Activated CD4-positive, alpha-beta T cell treated with anti-CD3 and anti-CD28 coated beads, Interleukin-2, amount 50 U/mL, for 48 hours (primary cell): ENCODE measurements around the gene TAL2.
"Not testable (repeated sequence)": the region's sequence is repeated elsewhere in the genome, so short reads cannot be mapped to it uniquely, and the experiment has no call there.

ENCODE experiments used
- DNase-seq, 2 experiments: peaks; one replicate each; pipeline ENCODE4 v3.0.0-alpha.2; 2020

Gene TAL2

DNA sequence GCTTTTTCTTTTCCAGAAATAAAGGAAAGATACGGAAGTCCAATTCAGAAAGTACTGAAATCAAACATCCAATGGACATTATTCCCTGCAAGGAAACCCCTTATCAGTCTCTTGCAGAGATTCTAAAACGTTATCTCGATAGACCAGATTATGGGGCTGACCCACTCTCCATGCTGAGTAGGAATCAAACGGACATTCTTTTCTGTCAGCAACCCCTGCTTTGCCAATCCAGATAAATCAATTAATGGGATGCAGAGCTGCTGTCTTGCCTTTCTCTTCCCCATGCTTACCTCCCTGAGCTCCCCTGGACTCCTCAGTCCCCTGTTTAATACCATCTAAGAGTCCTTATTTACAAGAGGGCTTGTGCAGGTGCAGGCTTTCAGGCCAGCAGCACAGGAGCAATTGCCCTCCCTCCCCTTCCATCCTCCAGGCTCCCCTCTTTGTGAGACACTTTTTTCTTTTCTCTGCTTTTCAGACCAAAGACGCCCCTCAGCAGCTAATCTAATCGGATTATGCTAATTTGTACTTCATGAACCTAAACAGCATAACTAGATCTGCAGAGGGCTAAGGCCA, 14.2 kb downstream of the TAL2 start:
- no peak for DNase-seq

DNA sequence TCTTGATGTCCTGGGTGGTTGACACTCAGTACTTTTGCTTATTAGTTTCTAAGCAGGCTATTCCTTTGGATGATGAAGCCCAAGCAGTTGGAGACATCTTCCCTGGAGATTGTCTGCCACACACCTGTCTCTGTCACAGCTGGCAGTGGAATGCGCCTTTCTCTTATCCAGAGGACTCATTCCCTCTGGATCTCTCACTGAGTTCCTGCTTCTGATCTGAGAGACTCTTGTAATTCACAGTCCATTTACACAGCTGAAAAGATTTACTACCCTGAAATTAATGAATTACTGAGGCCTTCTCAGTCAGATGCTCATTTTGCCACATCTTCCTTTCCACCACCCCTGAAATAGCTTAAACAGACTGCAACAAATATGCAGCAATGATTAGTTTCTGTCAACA, 15.9 kb downstream of the TAL2 start:
- DNase-seq: no peak

DNA sequence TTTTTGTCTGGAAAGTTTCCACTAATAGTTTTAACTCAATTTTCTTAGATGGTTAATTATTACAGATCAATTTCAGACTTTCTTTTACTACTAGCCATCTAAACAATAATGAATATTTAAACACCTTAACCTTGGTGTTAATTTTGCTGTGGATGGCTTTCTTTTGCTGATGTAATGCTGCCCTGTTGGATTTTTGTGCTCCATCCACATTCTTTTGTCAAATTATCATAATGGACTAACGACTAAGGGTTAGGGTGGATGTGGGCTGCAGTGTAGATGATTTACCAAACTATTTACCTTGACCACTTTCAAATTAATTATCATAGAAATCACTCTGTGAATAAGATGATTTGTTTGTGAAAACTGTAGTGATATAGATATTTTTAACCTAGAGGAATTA, 16.5 kb downstream of the TAL2 start:
- no peak for DNase-seq

DNA sequence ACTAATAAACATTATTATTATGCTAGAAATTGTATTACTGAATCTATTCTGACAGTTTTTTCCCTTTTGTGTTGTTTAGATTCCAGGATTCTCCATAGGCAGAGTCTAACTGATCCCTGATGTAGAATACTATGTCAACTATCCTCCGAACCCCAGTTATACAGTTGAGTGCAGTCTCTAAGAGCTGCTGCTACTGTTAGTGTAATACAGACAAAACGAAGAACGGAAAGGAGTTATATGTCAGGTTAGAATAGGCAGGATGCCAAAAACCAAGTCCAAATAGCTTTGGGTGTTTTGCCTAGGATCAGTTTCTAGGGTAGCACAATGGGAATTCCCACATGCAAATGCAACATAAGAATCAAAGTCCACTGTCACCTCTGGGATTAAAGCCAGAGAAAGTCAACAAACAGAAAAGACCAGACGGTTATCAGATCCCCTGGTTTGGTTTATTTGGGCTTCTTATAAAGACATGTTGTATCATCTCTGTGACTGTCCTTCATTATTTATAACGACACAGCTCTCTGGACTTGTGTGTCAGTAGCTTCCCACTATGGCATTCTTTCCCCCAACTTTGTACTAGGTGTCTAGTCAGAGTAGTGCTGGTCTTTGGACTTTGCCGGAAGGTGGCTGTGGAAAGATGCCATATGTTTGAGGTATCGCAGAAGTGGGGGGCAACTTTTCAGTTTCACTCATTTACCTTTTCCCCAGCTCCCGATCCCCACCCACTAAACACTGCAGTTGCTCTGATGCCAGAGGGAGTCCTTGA, 17.2 kb downstream of the TAL2 start:
- no peak for DNase-seq

DNA sequence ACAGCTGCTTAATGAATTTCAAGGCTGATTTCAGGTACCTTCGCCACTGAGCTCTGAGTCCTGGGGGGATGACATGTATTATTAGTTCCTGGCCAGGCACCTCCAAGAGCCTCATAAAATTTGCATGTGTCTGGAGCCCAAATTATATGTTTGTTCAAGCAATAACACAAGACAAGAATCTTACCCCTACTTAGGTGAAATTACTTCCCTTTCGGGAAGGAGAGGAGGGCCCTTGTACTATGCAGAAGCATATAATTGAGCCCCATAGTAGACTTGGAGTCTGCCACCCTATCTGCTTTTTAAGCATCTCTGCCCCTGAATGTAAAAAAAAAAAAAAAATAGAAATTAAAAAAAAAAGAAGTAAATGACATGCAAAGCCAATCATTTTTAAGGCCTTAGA, 19.1 kb downstream of the TAL2 start:
- no peak for DNase-seq

DNA sequence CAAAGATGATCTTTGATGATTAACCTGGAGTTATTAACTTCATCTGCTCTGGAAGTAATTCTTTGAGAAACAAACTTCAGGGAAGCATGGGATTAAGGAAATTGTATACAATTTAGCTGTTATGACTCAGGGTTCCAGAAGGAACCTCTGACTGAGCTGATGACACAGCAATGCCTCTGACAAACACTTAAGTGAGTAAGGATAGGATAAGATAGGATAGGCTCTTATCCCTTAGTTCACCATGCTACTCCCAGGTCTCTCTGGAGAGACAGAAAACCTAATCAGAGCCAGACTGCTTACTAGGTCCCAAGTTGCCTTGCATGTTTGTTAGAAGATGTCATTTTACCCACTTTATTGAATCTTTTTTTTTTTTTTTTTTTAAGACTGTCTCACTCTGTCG, 19.5 kb downstream of the TAL2 start:
- DNase-seq: no peak

DNA sequence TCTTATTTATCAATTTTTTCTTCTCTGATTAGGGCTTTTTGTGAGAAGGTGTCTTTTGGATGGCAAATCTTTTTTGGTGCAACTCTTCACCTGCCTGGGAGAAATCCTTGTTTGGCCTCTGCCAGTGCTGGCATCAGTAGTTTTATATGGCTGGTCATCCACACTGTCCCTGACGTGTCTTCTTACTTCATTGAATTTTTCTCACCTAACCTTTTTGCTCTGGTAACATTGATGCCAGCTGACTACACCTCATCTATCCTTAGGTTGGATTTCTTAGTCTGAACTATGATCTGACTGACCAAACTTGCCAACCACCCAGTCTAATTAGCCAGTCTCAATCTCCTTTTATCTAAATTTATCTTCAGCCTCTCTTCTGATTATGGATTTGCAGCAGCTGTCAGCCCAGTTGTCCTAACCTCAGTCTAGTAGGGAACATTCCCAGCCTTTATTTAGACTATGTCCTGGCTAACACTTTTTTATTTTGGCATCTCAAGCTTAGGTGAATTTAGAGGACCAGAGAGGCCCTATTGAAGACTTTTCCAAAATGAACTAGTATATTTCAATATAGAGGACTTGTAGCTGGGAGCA, 21.5 kb downstream of the TAL2 start:
- DNase-seq: no peak

DNA sequence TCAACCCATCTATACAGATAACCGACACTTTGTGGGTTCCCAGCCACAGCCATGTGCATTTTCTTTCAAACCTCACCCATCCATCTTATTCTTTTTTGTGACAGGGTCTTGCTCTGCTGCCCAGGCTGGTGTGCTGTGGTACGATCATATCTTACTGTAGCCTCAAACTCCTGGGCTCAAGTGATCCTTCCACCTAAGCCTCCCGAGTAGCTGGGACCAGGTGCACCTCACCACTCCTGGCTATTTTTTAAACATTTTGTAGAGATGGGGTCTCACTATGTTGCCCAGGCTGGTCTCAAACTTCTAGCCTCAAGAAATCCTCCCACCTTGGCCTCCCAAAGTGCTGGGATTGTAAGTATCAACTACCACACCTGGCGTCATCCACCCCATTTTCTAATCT, 24.7 kb downstream of the TAL2 start:
- DNase-seq: no peak

DNA sequence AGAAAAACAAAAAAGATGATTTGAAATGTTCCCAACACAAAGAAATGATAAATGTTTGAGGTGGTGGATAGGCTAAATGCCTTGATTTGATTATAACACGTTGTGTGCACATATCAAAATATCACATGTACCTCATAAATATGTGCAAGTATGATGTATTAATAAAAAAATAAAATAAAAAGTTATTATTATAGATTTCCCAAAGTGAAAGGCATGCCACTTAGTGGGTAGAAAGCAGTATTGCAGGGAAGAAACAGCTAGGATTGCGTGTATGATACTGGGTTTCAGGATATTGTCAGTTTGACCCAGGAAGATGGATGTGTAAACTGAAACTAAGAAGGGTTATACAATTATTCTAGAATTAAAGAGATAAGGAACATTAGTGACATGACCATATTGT, 28.5 kb downstream of the TAL2 start:
- no peak for DNase-seq

DNA sequence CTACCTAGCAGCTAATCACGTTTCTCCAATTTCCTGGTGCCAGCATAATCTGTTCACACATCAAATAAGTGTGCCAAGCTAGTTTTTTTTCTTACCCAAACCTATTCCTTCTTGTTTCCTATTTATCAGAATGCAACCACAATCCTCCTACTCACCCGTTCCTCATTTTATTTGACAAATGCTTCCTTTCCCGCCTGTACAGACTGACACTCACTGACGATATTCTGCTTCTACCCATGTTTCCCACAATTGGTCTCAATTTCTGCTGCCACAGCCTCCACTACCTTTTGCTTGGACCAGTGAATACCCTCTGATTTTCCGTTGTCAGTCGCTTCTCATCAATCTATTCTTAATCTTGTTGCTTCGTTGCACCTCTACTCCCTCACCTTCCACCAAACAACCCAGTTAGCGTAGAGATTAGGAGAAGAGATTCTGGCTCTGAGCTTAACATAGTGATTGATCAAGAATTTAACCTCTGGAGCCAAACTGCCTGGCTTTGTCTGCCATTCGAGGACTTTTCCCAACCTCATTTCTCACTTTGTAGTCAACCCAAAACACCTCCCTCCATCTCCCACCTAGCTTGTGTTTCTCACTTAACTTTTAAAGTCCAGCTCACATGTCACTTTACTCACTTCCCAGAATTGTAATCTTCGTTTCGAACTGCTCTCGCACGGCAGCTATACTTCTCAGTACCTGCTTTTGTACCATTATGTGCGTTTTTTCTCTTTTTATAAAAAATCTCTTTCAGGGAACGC, 31.4 kb downstream of the TAL2 start:
- peak in 1 of 2 experiments; percentile 5 for DNase-seq

DNA sequence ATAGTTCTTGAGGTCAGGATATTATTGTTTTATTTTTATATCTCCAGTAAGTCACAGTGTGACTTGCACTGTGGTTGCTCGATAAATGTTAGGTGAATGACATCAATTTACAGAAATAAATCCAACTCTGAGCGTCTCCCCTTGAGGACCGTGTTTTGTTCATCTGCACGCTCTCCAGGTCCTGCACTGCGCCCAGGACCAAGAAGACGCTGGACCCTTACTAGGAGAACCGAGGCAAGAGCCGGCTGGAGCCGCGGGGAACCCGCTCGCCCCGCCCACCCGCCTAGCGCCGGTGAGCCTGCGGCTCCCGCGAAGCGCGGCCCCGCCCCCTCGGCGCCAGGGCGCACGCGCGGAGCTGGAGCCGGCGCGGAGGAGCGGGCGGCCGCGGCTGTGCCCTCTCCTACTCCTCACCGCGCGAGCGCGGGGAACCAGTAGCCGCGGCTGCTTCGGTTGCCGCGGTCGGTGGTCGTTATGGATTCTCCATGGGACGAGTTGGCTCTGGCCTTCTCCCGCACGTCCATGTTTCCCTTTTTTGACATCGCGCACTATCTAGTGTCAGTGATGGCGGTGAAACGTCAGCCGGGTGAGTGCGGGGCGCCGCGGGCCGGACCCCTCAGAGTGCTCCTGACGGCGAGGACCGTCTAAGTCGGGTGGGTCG, 32.1 kb downstream of the TAL2 start, which contains the start of gene TMEM38B:
TSS of gene TMEM38B (plus strand) at position 352 of the 658 bp plus-strand sequence. CDS start at position 472, 120 bp downstream.
- peak; percentile 78 to 79 for DNase-seq

DNA sequence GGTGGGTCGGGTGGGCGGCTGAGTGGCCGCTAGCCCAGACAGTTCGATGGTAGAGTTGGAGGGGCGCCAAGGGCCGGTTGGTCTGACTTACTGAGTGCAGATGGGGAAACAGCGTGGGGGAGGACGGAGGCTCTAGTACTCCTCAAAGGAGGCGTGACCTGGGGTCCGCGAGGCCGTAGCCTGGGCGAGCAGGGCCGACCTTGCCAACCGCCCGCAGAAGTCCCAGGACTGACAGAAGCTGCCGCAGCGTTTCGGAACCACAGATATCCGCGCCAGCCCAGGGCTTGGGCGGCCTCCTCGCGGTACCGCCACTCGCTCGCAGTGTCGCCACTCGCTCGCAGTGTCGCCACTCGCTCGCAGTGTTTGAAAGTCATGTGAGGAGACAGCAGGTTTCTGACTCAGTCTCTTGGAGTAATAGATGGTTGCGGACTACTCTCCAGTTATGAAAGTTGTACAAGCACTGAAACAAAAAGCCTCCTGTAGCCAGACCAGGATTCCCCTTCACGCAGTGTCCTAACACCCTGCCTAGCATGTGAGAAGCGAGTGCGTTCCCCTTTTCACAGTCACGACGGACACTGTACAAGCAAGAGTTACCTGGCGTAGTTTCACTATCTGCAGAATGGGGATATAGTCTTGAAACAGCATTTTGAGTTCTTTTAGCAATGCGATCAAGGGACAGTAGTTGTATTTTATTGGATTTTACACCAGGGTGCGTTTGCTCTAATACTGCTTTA, 32.8 kb downstream of the TAL2 start:
- DNase-seq: peak; percentile 56 to 62

DNA sequence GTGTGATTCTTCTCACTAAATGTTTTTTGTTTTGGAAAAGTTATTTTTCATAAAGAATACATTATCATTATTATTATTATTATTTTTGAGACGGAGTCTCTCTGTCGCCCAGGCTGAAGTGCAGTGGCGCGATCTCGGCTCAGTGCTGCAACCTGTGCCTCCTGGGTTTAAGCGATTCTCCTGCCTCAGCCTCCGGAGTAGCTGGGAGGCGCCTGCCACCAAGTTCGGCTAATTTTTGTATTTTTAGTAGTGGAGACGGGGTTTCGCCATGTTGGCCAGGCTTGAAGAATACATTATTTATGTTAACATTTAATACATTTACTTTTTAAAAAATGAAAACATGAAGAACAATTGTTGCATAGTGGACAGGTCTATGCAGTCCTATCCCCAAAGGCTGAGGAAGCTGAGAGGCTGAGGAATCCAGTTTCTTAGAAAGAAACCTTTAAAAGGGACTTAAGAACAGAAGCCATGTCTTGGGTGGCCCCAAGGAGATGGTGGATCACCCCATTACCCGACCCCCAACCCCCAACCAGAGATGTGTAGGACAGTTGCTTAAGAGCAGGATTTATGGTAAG, 34.0 kb downstream of the TAL2 start:
- DNase-seq: no peak

DNA sequence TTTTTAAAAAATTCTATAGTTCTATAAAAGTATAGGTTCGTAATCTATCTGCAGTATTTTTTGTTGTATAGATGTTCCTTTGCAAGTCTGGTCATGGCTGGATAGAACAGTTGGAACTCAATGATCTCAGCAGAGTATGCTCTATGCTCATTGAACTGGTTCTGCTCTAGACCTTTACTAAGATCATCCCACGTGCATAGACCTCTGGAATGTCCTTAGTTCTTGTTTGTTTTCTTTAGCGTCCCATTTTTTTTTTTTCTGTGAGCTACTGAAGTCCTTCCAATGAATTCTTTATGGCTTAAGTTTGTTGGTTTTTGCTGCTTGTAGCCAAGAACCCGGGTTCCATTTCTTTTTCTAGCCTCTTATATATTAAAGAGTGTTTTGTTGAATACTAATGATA, 35.6 kb downstream of the TAL2 start:
- no peak for DNase-seq

DNA sequence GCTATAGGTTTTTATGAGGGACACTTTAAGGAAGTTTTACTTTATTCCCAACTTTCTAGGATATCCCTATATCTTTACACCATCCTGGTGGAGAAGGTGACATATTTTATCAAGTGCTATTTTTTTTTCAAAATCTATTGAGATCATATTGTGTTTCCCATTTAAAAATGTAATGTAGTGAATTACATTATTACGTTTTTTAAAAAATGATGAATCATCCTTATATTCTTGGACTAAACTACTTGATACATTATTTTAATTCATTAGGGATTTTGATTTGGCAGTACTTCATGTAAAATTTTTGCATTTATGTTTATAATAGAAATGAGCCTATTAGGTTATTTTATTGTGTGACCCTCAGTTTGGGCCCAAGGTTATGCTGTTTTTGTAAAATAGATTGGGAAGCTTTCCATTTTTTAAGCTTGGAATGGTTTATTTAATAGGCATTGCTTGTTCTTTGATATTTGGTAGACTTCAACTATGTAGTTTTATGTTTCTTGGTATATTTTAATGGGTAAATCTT, 36.2 kb downstream of the TAL2 start:
- no peak for DNase-seq

DNA sequence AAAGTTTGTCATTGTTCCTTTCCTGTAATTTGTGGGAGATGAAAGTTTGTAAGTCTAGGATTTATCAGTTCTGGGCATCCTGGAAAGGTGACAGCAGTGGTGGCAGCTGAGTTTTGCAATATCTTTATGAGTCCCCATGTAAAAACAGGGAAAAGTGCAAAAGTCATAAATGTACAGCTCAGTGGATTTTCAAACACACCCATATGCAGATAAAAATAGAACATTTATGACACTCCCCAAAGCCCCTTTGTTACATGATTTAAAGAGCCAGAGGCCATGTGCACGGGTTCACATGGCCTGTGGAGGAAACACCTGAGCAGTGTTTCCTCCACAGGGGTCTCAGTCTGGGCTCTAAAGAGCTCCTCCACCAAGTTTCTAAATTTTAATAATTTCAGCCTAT, 38.4 kb downstream of the TAL2 start:
- no peak for DNase-seq

DNA sequence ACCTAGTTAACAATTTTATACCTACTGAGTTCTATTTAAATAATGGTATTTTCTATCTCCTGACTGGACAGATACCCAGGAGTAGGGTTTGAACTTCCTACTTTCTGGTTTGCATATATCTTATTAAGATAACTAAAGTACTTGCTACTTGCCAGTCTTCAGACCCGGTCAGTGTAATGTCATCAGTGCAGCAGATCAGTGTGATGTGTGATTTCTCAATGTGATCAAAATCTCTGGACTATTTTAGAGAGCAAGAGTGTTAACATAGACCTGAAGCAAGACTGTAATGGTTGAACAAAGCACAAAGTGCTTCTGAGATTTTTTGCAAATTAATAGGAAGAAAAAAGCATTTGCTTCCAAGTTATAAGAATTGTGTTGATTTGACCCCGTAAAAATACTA, 38.9 kb downstream of the TAL2 start:
- no peak for DNase-seq

DNA sequence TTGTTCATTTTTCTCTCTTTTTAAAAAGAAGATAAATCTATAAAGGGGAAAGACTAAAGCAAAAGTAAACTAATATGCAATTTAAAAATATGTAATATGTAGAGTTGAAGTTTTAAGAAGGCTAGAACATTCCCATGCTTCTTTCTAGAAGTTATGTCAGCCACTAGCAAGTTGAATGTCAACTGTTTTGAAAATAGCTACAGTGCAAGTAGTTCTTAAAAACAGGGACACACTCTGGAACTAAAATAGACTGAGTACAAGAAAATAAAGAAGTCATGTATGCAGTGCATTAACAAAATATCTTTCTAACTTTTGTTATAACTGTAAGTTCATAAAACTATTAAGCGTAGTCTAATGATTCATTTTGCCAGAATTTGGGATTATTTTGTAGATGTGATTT, 40.0 kb downstream of the TAL2 start:
- no peak for DNase-seq

DNA sequence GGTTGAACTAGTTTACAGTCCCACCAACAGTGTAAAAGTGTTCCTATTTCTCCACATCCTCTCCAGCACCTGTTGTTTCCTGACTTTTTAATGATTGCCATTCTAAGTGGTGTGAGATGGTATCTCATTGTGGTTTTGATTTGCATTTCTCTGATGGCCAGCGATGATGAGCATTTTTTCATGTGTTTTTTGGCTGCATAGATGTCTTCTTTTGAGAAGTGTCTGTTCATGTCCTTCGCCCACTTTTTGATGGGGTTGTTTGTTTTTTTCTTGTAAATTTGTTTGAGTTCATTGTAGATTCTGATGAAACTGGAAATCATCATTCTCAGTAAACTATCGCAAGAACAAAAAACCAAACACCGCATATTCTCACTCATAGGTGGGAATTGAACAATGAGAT, 41.4 kb downstream of the TAL2 start:
- DNase-seq: not testable (repeated sequence)

DNA sequence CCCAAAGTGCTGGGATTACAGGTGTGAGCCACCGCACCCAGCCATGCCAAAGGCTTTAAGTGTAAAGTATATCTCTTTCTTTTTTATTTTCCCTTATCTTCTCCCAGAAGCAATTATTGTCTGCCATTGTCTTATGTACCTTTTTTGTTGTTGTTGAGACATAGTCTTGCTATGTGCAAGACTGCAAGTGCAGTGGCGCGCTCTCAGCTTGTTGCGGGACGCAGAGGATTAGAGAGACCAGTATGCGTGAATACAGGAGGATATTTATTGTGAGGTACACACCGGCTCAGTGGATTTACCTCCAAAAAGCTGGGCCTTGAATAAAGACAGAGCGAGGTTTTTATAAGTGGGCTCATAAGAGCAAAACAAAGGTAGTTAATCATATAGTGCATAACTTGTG, 43.9 kb downstream of the TAL2 start:
- DNase-seq: no peak

DNA sequence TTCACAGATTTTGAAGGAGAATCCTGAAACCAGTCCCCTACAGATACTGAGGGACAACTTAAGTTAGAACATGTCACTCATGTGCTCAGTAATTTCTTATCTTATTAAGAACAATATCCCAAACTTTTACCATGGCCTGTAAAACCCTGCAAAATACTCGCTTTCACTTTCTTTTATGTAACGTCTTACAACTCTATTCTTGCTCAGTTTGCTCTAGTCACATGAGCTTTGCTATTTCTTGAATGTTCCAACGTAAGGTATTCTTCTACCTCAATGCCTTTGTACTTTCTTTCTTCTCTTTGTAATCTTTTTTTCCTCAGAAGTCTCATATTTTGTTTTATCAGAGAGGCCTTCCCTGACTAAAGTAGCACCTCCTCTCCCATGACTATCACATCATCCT, 46.1 kb downstream of the TAL2 start:
- no peak for DNase-seq

DNA sequence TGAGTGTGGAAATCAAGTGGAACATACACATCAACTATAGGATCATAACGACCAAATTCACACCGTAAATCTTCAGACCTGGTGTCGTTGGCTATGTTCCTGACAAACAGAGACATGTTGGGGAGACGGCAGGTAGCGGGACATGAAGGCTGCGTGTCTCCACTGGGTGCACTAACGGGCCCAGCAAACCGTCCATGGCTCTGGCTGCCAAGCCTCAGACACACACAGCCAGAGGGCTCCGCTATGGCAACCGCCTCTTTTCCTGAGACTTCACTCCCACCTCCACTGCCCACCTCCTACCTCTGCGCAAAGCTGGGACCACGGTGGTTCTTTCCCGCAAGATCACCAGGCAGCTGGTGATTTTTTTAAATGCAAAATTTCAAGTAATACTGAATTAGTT, 48.4 kb downstream of the TAL2 start:
- DNase-seq: no peak
